Smooth muscle cell (in vitro differentiated cells): ENCODE data around the gene SPCS3. TPM values are rescaled to one million over a fixed set of nuclear protein-coding genes. Genes with fewer than 3 reads are reported as not detected.

Experiments used
- DNase-seq: peaks from one replicate; lab custom pipeline; 2025; ENCODE audit not compliant: unreplicated experiment; lab: John Stamatoyannopoulos, UW
- H2AFZ ChIP-seq: fragments of 200-600 bp; sonication (generic); 2 replicates; pipeline ENCODE4 v1.6.0; 2016; ENCODE audit warnings: antibody characterized with exemption, low read depth, mild to moderate bottlenecking
- H3F3A ChIP-seq: fragments of 200-600 bp; sonication (generic); 2 replicates; pipeline ENCODE4 v1.6.0; 2017; ENCODE audit warnings: antibody characterized with exemption, low read depth
- H3K27ac ChIP-seq: fragments of 200-600 bp; sonication (generic); 2 replicates; pipeline ENCODE4 v1.5.1; 2016; ENCODE audit warnings: low read depth, mild to moderate bottlenecking
- H3K27me3 ChIP-seq: fragments of 200-600 bp; sonication (generic); 2 replicates; pipeline ENCODE4 v1.6.1; 2016; ENCODE audit warnings: low read depth, mild to moderate bottlenecking
- H3K36me3 ChIP-seq: fragments of 200-600 bp; sonication (generic); 2 replicates; pipeline ENCODE4 v1.5.1; 2016; ENCODE audit warnings: low read depth
- H3K4me1 ChIP-seq: fragments of 200-600 bp; sonication (generic); 2 replicates; pipeline ENCODE4 v1.5.1; 2016; ENCODE audit warnings: low read depth
- H3K4me2 ChIP-seq: fragments of 200-600 bp; sonication (generic); 2 replicates; pipeline ENCODE4 v1.6.0; 2016; ENCODE audit warnings: mild to moderate bottlenecking
- H3K4me3 ChIP-seq: fragments of 200-600 bp; sonication (generic); 2 replicates; pipeline ENCODE4 v1.5.1; 2016; ENCODE audit warnings: mild to moderate bottlenecking
- H3K79me2 ChIP-seq: fragments of 200-600 bp; sonication (generic); 2 replicates; pipeline ENCODE4 v1.6.0; 2016; ENCODE audit warnings: low read depth, mild to moderate bottlenecking
- H3K9ac ChIP-seq: fragments of 200-600 bp; sonication (generic); 2 replicates; pipeline ENCODE4 v1.6.0; 2016; ENCODE audit warnings: low read depth
- H3K9me3 ChIP-seq: fragments of 200-600 bp; sonication (generic); replicated peaks from 2 replicates; pipeline ENCODE4 v1.5.1; 2016; ENCODE audit warnings: low read depth
- H4K20me1 ChIP-seq: fragments of 200-600 bp; sonication (generic); 2 replicates; pipeline ENCODE4 v1.6.0; 2016; ENCODE audit warnings: low read depth
- CTCF ChIP-seq: fragments of 200-600 bp; sonication (generic); IDR thresholded peaks from 2 replicates; pipeline ENCODE4 v1.5.1; 2017; ENCODE audit warnings: borderline replicate concordance, mild to moderate bottlenecking, antibody characterized with exemption; ENCODE audit not compliant: insufficient read depth, poor library complexity, severe bottlenecking
- whole genome bisulfite sequencing: methylation state at CpG from one replicate; pipeline ENCODE4 v1.1.7; 2016; ENCODE audit warnings: low lambda C conversion rate; 5-methylcytosine and 5-hydroxymethylcytosine counted together
- polyA plus RNA-seq: library from polyadenylated mRNA; unstranded; fragments of >200 nt; fragmentation: Nextera tagmentation; extraction: Ambion mirVana; gene quantifications from 2 replicates; pipeline ENCODE4 v1.2.1, GENCODE V29; 2016
- total RNA-seq: library from RNA; depleted of rRNA; stranded (reverse); fragments of >200 nt; gene quantifications from 2 replicates; pipeline ENCODE4 v1.2.3, GENCODE V29; 2014

Gene SPCS3
- total and polyA plus RNA-seq, 2 experiments from 2014 or later, result 116 to 195 TPM

DNA sequence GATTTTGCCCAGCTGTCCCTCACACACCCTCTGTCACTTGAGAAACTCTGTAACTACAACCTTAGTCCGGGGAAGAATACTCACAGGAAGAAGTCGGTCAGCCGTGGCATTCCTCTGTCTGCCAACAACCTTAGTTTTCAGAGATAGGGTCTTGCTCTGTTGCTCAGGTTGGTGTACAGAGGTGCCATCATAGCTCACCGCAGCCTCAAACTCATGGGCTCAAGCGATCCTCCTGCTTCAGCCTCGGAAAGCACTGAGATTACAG is 12.2 kb upstream of the SPCS3 start:
- no peak for DNase-seq
- Histone ChIP-seq H3K9ac (no peak overlapping the region), H3K27ac (no peak overlapping the region), H3K9me3 (no peaks in the 10 kb centered on the region), H2AFZ (no peak overlapping the region), H3K79me2 (no peaks in the 10 kb centered on the region), H4K20me1 (no peaks in the 10 kb centered on the region), H3K27me3 (no peaks in the 10 kb centered on the region), H3K36me3 (no peaks in the 10 kb centered on the region), H3K4me3 (no peak overlapping the region), H3F3A (no peaks in the 10 kb centered on the region), H3K4me1 (peaks cover 3% of the 10 kb centered on the region), H3K4me2 (no peak overlapping the region)
- 94% methylated on average over 6 of the region's 6 CpGs for WGBS
- no peak for TF ChIP-seq CTCF

DNA sequence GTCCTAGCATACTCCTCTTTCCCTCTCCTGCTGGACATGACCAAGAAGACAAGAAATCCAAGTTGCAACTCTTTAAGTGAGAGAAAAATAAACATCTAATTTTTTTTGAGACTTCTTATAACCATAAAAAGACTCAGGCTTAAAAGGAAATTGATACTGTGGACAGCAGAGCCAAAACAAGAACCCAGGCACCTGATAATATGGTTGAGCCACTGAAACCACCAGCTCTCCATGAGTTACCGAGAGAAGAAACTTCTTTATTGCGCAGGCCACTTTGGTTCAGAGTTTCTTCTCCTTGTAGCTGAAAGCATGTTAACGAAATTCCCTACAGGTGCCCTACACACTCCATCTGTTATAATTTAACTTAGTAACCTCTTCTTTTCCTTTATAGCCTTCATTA is 11.3 kb upstream of the SPCS3 start:
- Histone ChIP-seq H3K27me3 (no peaks in the 10 kb centered on the region), H3K36me3 (no peaks in the 10 kb centered on the region), H3K27ac (no peak overlapping the region), H4K20me1 (no peaks in the 10 kb centered on the region), H3F3A (no peaks in the 10 kb centered on the region), H2AFZ (no peak overlapping the region), H3K4me2 (no peak overlapping the region), H3K9me3 (no peaks in the 10 kb centered on the region), H3K9ac (no peak overlapping the region), H3K4me3 (no peak overlapping the region), H3K79me2 (no peaks in the 10 kb centered on the region), H3K4me1 (no peaks in the 10 kb centered on the region)
- no peak for TF ChIP-seq CTCF
- 96% methylated on average over 3 of the region's 3 CpGs for WGBS
- DNase-seq, result no peak

DNA sequence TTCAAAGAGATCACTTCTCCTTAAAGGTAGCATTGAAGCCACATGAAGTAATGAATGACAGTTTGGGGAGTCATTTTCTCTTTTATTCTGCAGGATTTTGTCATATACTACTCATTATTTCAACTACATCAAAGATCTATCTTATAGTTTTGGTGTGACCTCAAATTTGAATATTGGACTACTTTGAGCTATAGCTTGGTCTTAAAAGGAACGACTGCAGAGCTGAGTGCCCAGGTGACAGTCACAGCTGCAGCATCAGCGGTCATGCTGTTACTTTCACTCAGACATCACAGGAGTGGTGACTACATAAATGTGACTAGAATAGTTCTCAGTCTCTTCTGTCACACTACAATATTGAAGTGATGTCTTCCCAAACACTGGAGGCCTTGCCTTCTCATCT is 10.7 kb upstream of the SPCS3 start:
- no peak overlapping the region for H2AFZ ChIP-seq
- 95% methylated on average over 2 of the region's 2 CpGs for WGBS
- no peak for TF ChIP-seq CTCF
- H4K20me1 ChIP-seq, result no peaks in the 10 kb centered on the region
- H3K27ac ChIP-seq, result no peak overlapping the region
- no peak for DNase-seq
- no peaks in the 10 kb centered on the region for H3K79me2 ChIP-seq
- no peaks in the 10 kb centered on the region for H3K9me3 ChIP-seq
- H3K36me3 ChIP-seq, result no peaks in the 10 kb centered on the region
- H3F3A ChIP-seq, result no peaks in the 10 kb centered on the region
- no peak overlapping the region for H3K4me2 ChIP-seq
- H3K27me3 ChIP-seq, result no peaks in the 10 kb centered on the region
- H3K4me3 ChIP-seq, result no peak overlapping the region
- H3K9ac ChIP-seq, result no peak overlapping the region
- no peaks in the 10 kb centered on the region for H3K4me1 ChIP-seq

DNA sequence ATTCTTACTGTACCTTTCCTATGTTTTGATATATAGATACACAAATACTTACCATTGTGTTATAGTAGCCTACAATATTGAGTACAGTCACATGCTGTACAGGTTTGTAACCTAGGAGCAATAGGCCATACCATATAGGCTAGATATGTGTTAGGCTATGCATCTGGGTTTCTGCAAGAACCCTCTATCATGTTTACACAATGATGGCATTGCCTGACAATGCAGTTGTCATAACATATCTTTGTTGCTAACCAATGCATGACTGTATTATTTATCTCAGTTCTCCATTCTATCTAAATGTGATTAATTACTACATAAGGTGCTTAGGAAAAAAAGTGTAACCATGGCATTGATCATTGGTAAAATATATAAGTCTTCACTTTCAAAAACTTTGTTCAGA is 10.0 kb upstream of the SPCS3 start:
- no peaks in the 10 kb centered on the region for H3K4me1 ChIP-seq
- H3K27me3 ChIP-seq, result no peaks in the 10 kb centered on the region
- H3K9me3 ChIP-seq, result no peaks in the 10 kb centered on the region
- no peaks in the 10 kb centered on the region for H3F3A ChIP-seq
- H2AFZ ChIP-seq, result no peak overlapping the region
- H3K4me2 ChIP-seq, result no peak overlapping the region
- no peaks in the 10 kb centered on the region for H4K20me1 ChIP-seq
- TF ChIP-seq CTCF, result no peak
- no peaks in the 10 kb centered on the region for H3K79me2 ChIP-seq
- DNase-seq, result no peak
- no peak overlapping the region for H3K27ac ChIP-seq
- no peak overlapping the region for H3K9ac ChIP-seq
- H3K4me3 ChIP-seq, result no peak overlapping the region
- H3K36me3 ChIP-seq, result no peaks in the 10 kb centered on the region
